ENCODE data around the gene KIF26B.
"Not testable (repeated sequence)": the region's sequence is repeated elsewhere in the genome, so short reads cannot be mapped to it uniquely, and the experiment has no call there.

Gene KIF26B

GRCh38 chr1:245710961-245711903, 556.4 kb downstream of the KIF26B start:
- Histone ChIP-seq H3K9me3 (ENCODE audit: control insufficient read depth, low read length) (no peaks in the 10 kb centered on the region), H3K27me3 (ENCODE audit: control insufficient read depth, insufficient read depth, low read length, poor library complexity, severe bottlenecking) (no peaks in the 10 kb centered on the region), H3K36me3 (ENCODE audit: control insufficient read depth, insufficient read depth, low read length) (no peaks in the 10 kb centered on the region), H3K4me3 (ENCODE audit: insufficient read depth, low read depth, low read length) (no peak overlapping the region), H3K4me1 (ENCODE audit: control insufficient read depth, insufficient read depth, low read length) (no peaks in the 10 kb centered on the region), H3K27ac (ENCODE audit: insufficient read depth, low read depth, low read length, poor library complexity, severe bottlenecking) (no peak overlapping the region)
- WGBS, 2 experiments = 76 to 79% methylated on average over 30 of the region's 30 CpGs

DNA sequence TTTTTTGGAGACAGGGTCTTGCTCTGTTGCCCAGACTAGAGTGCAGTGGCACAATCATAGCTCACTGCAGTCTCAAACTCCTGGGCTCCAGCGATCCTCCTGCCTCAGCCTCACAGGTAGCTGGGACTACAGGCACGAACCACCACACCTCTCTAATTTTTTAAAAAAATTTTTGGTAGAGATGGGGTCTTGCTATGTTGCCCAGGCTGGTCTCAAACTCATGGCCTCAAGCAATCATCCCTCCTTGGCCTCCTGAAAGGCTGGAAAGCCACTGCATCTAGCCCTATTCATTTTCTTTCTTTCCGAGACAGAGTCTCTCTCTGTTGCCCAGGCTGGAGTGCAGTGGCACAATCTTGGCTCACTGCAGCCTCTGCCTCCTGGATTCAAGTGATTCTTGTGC, 559.2 kb downstream of the KIF26B start:
- H3K9me3 ChIP-seq (ENCODE audit: control insufficient read depth, low read length); H3K27me3 ChIP-seq (ENCODE audit: control insufficient read depth, insufficient read depth, low read length, poor library complexity, severe bottlenecking); H3K27ac ChIP-seq (ENCODE audit: insufficient read depth, low read depth, low read length, poor library complexity, severe bottlenecking); H3K4me3 ChIP-seq (ENCODE audit: insufficient read depth, low read depth, low read length); H3K36me3 ChIP-seq (ENCODE audit: control insufficient read depth, insufficient read depth, low read length); H3K4me1 ChIP-seq (ENCODE audit: control insufficient read depth, insufficient read depth, low read length): not testable (repeated sequence)
- 82 to 94% methylated on average over 2 to 3 of the region's 3 CpGs for WGBS, 2 experiments

GRCh38 chr1:245715291-245715701, 560.5 kb downstream of the KIF26B start:
- Histone ChIP-seq H3K9me3 (ENCODE audit: control insufficient read depth, low read length) (no peaks in the 10 kb centered on the region), H3K27me3 (ENCODE audit: control insufficient read depth, insufficient read depth, low read length, poor library complexity, severe bottlenecking) (no peaks in the 10 kb centered on the region), H3K4me1 (ENCODE audit: control insufficient read depth, insufficient read depth, low read length) (no peaks in the 10 kb centered on the region), H3K27ac (ENCODE audit: insufficient read depth, low read depth, low read length, poor library complexity, severe bottlenecking) (no peak overlapping the region), H3K4me3 (ENCODE audit: insufficient read depth, low read depth, low read length) (no peak overlapping the region), H3K36me3 (ENCODE audit: control insufficient read depth, insufficient read depth, low read length) (no peaks in the 10 kb centered on the region)
- WGBS, 2 experiments = 88 to 92% methylated on average over 9 of the region's 9 CpGs

DNA sequence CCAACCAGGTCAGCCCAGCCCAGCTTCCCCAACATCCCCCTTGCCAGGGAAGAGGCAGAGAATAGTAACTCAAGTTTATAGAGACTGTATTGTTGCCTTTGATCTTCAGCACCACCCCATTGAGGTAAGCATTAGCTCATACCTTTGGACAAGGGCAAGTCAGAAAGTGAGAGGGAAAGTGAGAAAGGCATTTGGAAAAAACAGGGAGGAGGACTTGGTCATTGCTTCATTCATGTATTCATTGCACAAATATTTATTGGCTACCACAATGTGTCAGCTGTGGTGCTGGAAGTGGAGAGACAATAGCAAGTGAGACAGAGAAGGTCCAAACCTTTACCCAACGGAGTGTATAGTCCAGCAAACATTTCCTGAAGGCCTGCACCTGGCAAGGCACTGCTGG, 561.2 kb downstream of the KIF26B start:
- H3K27ac ChIP-seq (ENCODE audit: insufficient read depth, low read depth, low read length, poor library complexity, severe bottlenecking) = no peak overlapping the region
- WGBS, 2 experiments = 91 to 93% methylated on average over 1 of the region's 1 CpG
- no peaks in the 10 kb centered on the region for H3K9me3 ChIP-seq (ENCODE audit: control insufficient read depth, low read length)
- H3K27me3 ChIP-seq (ENCODE audit: control insufficient read depth, insufficient read depth, low read length, poor library complexity, severe bottlenecking) = no peaks in the 10 kb centered on the region
- H3K36me3 ChIP-seq (ENCODE audit: control insufficient read depth, insufficient read depth, low read length) = no peaks in the 10 kb centered on the region
- H3K4me3 ChIP-seq (ENCODE audit: insufficient read depth, low read depth, low read length) = no peak overlapping the region
- no peaks in the 10 kb centered on the region for H3K4me1 ChIP-seq (ENCODE audit: control insufficient read depth, insufficient read depth, low read length)

GRCh38 chr1:245716561-245716960, 561.8 kb downstream of the KIF26B start:
- no peaks in the 10 kb centered on the region for H3K27me3 ChIP-seq (ENCODE audit: control insufficient read depth, insufficient read depth, low read length, poor library complexity, severe bottlenecking)
- no peak overlapping the region for H3K4me3 ChIP-seq (ENCODE audit: insufficient read depth, low read depth, low read length)
- 95 to 97% methylated on average over 3 of the region's 3 CpGs for WGBS, 2 experiments
- no peaks in the 10 kb centered on the region for H3K36me3 ChIP-seq (ENCODE audit: control insufficient read depth, insufficient read depth, low read length)
- H3K27ac ChIP-seq (ENCODE audit: insufficient read depth, low read depth, low read length, poor library complexity, severe bottlenecking) = no peak overlapping the region
- H3K4me1 ChIP-seq (ENCODE audit: control insufficient read depth, insufficient read depth, low read length) = no peaks in the 10 kb centered on the region
- no peaks in the 10 kb centered on the region for H3K9me3 ChIP-seq (ENCODE audit: control insufficient read depth, low read length)

DNA sequence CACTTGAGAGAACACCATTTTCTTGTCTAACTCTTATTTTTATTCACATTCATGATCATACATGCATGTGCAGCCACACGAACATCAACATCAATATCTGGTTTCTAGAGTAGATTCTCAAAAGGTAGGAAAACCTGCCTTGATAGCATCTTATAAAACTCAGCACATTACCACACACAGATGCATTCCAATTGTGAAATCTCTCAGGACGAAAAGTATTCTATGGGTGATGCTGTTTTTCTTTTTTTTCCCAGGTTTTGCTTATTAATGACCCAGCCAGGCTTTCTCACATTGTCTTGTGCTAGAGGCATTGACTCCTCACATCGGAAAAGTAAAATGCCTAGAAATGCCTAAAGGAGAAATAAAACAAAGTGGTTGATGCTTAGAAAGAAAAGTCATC, 562.8 kb downstream of the KIF26B start:
- 93 to 94% methylated on average over 3 of the region's 3 CpGs for WGBS, 2 experiments
- H3K27ac ChIP-seq (ENCODE audit: insufficient read depth, low read depth, low read length, poor library complexity, severe bottlenecking) = no peak overlapping the region
- no peaks in the 10 kb centered on the region for H3K4me1 ChIP-seq (ENCODE audit: control insufficient read depth, insufficient read depth, low read length)
- H3K36me3 ChIP-seq (ENCODE audit: control insufficient read depth, insufficient read depth, low read length) = no peaks in the 10 kb centered on the region
- H3K4me3 ChIP-seq (ENCODE audit: insufficient read depth, low read depth, low read length) = no peak overlapping the region
- no peaks in the 10 kb centered on the region for H3K9me3 ChIP-seq (ENCODE audit: control insufficient read depth, low read length)
- H3K27me3 ChIP-seq (ENCODE audit: control insufficient read depth, insufficient read depth, low read length, poor library complexity, severe bottlenecking) = no peaks in the 10 kb centered on the region

- H3K27me3 ChIP-seq (ENCODE audit: control insufficient read depth, insufficient read depth, low read length, poor library complexity, severe bottlenecking) = no peaks in the 10 kb centered on the region
- no peak overlapping the region for H3K27ac ChIP-seq (ENCODE audit: insufficient read depth, low read depth, low read length, poor library complexity, severe bottlenecking)
- H3K4me1 ChIP-seq (ENCODE audit: control insufficient read depth, insufficient read depth, low read length) = no peaks in the 10 kb centered on the region
- no peaks in the 10 kb centered on the region for H3K36me3 ChIP-seq (ENCODE audit: control insufficient read depth, insufficient read depth, low read length)
- WGBS, 2 experiments = 81 to 85% methylated on average over 3 of the region's 3 CpGs
- no peaks in the 10 kb centered on the region for H3K9me3 ChIP-seq (ENCODE audit: control insufficient read depth, low read length)
- no peak overlapping the region for H3K4me3 ChIP-seq (ENCODE audit: insufficient read depth, low read depth, low read length)
Measured at GRCh38 chr1:245718123-245718522, 563.3 kb downstream of the KIF26B start.

DNA sequence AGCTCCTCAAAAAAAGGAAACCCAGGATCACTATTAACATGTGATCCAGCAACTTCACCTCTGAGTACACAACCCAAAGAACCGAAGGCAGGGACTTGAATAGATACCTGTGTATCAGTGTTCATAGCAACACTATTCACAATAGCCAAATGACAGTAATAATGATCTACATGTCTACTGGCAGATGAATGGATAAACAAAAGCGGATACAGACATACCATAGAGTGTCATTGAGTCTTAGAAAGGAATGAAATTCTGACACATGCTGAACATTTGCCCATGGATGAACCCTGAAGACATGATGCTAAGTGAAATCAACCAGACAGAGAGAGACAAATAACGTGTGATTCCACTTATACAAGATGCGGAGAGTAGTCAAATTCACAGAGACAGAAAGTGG, 564.2 kb downstream of the KIF26B start:
- Histone ChIP-seq H3K4me3 (ENCODE audit: insufficient read depth, low read depth, low read length) (no peak overlapping the region), H3K27ac (ENCODE audit: insufficient read depth, low read depth, low read length, poor library complexity, severe bottlenecking) (no peak overlapping the region), H3K36me3 (ENCODE audit: control insufficient read depth, insufficient read depth, low read length) (no peaks in the 10 kb centered on the region), H3K9me3 (ENCODE audit: control insufficient read depth, low read length) (no peaks in the 10 kb centered on the region), H3K4me1 (ENCODE audit: control insufficient read depth, insufficient read depth, low read length) (no peaks in the 10 kb centered on the region), H3K27me3 (ENCODE audit: control insufficient read depth, insufficient read depth, low read length, poor library complexity, severe bottlenecking) (no peaks in the 10 kb centered on the region)
- 90 to 94% methylated on average over 4 of the region's 4 CpGs for WGBS, 2 experiments

DNA sequence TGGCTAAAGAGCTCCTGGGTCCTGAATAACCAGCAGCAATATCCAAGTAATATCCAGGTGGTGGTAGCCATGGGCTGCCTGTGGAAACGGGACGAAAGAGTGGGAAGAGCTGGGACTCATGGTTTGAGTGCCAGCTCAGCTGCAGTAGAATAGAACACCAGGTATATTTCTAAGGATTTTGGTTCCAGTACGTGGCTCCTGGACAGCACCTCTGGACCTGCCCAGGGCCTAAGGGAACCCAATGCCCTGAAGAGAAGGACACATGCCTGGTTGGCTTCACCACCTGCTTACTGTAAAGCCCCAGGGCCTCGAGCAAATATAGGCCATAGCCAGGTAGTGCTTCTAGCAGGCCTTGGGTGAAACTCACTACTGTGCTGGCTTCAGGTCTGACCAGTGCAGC, 566.7 kb downstream of the KIF26B start:
- no peak overlapping the region for H3K4me3 ChIP-seq (ENCODE audit: insufficient read depth, low read depth, low read length)
- no peaks in the 10 kb centered on the region for H3K36me3 ChIP-seq (ENCODE audit: control insufficient read depth, insufficient read depth, low read length)
- WGBS, 2 experiments = 93 to 95% methylated on average over 4 of the region's 4 CpGs

GRCh38 chr1:245728035-245728434, 573.2 kb downstream of the KIF26B start:
- H3K9me3 ChIP-seq (ENCODE audit: control insufficient read depth, low read length); H3K36me3 ChIP-seq (ENCODE audit: control insufficient read depth, insufficient read depth, low read length); H3K4me3 ChIP-seq (ENCODE audit: insufficient read depth, low read depth, low read length); H3K27ac ChIP-seq (ENCODE audit: insufficient read depth, low read depth, low read length, poor library complexity, severe bottlenecking); H3K27me3 ChIP-seq (ENCODE audit: control insufficient read depth, insufficient read depth, low read length, poor library complexity, severe bottlenecking); H3K4me1 ChIP-seq (ENCODE audit: control insufficient read depth, insufficient read depth, low read length): not testable (repeated sequence)
- WGBS, 2 experiments = 80 to 100% methylated on average over 2 to 3 of the region's 3 CpGs

More for the DNA sequence above, 566.7 kb downstream of the KIF26B start:
- Histone ChIP-seq H3K4me1 (ENCODE audit: control insufficient read depth, insufficient read depth, low read length) (no peaks in the 10 kb centered on the region), H3K27ac (ENCODE audit: insufficient read depth, low read depth, low read length, poor library complexity, severe bottlenecking) (no peak overlapping the region), H3K27me3 (ENCODE audit: control insufficient read depth, insufficient read depth, low read length, poor library complexity, severe bottlenecking) (no peaks in the 10 kb centered on the region), H3K9me3 (ENCODE audit: control insufficient read depth, low read length) (no peaks in the 10 kb centered on the region)
